ENCODE results near the gene EBF3. TPM values are rescaled to one million over a fixed set of nuclear protein-coding genes. Genes with fewer than 3 reads are reported as not detected.

Gene EBF3
- total and polyA plus RNA-seq, 2 experiments from 2014 or later: 0.27 to 0.49 TPM

GRCh38 chr10:129937351-129937751, 26.7 kb downstream of the EBF3 start:
- no peaks in the 10 kb centered on the region for H3K4me1 Mint-ChIP-seq

More at GRCh38 chr10:129937351-129937751, 26.7 kb downstream of the EBF3 start:
- H3K27ac ChIP-seq (ENCODE audit: low read depth): no peak overlapping the region
- Mint-ChIP-seq H3K9me3 (no peaks in the 10 kb centered on the region), H3K27ac (no peak overlapping the region), H3K4me3 (no peak overlapping the region), H3K27me3 (ENCODE audit: insufficient read depth, low read depth, poor library complexity) (peaks cover 2% of the 10 kb centered on the region), H3K36me3 (ENCODE audit: low read depth) (no peaks in the 10 kb centered on the region)
- TF ChIP-seq NANOG (IDR thresholded peaks at IDR 0.05; ENCODE audit: borderline replicate concordance) (no peak), POLR2AphosphoS5 (IDR thresholded peaks at IDR 0.05; ENCODE audit: low read depth) (no peak), ETS1 (IDR thresholded peaks at IDR 0.05) (no peak), CTCF (conservative IDR thresholded peaks at IDR 0.05; ENCODE audit: low read depth in 2 of 2) (no peak), JUNB (IDR thresholded peaks at IDR 0.05; ENCODE audit: unreplicated experiment) (no peak), EZH2 (IDR thresholded peaks at IDR 0.05; ENCODE audit: low read depth, unreplicated experiment) (no peak), REST (IDR thresholded peaks at IDR 0.05; ENCODE audit: unreplicated experiment) (no peak), ZNF114 (CRISPR knock-in tag; IDR thresholded peaks at IDR 0.05) (no peak), CREB1 (CRISPR knock-in tag; IDR thresholded peaks at IDR 0.05; ENCODE audit: low read depth) (no peak), ZNF462 (CRISPR knock-in tag; IDR thresholded peaks at IDR 0.05) (no peak)
- ATAC-seq: no peak
- no peaks in the 10 kb centered on the region for H3F3A ChIP-seq (replicated peaks; ENCODE audit: low read depth)
- no peak overlapping the region for H2AFZ ChIP-seq
- H3K4me3 ChIP-seq: no peak overlapping the region
- no peaks in the 10 kb centered on the region for H3K79me2 ChIP-seq (replicated peaks; ENCODE audit: insufficient read depth)
- H3K36me3 ChIP-seq (ENCODE audit: insufficient read depth): no peaks in the 10 kb centered on the region
- H3K4me1 ChIP-seq (ENCODE audit: insufficient read depth): no peaks in the 10 kb centered on the region
- H3K4me2 ChIP-seq: no peak overlapping the region
- H4K20me1 ChIP-seq (replicated peaks; ENCODE audit: insufficient read depth): no peaks in the 10 kb centered on the region
- DNase-seq (ENCODE audit: low spot score): no peak
- no peaks in the 10 kb centered on the region for H3K27me3 ChIP-seq (ENCODE audit: insufficient read depth)
- no peaks in the 10 kb centered on the region for H3K9me2 ChIP-seq (ENCODE audit: insufficient read depth)
